T-helper 17 cell (primary cell): Measurements from ENCODE around the gene PIGA. TPM values are rescaled to one million over a fixed set of nuclear protein-coding genes. Genes with fewer than 3 reads are reported as not detected.

Source experiments
- total RNA-seq, 4 donors: library from RNA in 2 of 4; stranded (reverse) in 2 of 4; gene quantifications; one replicate each; pipeline ENCODE4 v1.2.3 and lab custom pipeline; 2022 to 2026

Gene PIGA
- total RNA-seq, 2 donors from 2014 or later: 111 to 122 TPM

Other genes with a start within 250 kb of the PIGA start
- not detected for gene ASB9, start 65.4 kb downstream of the PIGA start, total RNA-seq
- not detected for gene ASB11, start 19.9 kb downstream of the PIGA start, total RNA-seq
- not detected for gene VEGFD, start 48.9 kb upstream of the PIGA start, total RNA-seq
- not detected for gene PIR, start 157.8 kb upstream of the PIGA start, total RNA-seq
- gene BMX, start 165.3 kb upstream of the PIGA start, total RNA-seq: not detected